C4-2B (cell line): ENCODE measurements around the gene NPC1.

Experiments
- ZFX ChIP-seq: fragments of 450-650 bp; IDR thresholded peaks from 2 replicates; pipeline ENCODE4 v1.6.1; 2017
- TF ChIP-seq, protein P1 (sequence below): fragments of 450-650 bp; conservative IDR thresholded peaks from 2 replicates; pipeline ENCODE4 v1.5.1; 2017; ENCODE audit warnings: mild to moderate bottlenecking

DNA sequence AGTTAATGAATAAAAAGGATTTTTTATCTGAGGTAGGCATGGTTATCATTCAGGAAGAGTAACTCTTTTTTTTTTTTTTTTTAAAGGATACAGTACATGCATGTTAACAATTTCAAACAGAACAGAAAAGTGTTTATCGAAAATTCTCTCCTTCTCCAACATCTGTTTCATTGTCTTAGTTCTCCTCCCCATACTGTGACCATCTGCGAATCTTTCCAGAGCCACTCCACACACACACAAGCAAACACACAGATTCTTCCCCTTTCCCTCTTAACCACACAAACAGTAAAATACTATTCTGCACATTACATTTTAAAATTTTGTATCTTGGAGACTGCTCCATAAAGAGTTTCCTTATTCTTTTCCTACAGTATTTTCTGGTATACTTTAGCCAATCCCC is 38.0 kb downstream of the NPC1 start:
- TF ChIP-seq, protein P1, sequence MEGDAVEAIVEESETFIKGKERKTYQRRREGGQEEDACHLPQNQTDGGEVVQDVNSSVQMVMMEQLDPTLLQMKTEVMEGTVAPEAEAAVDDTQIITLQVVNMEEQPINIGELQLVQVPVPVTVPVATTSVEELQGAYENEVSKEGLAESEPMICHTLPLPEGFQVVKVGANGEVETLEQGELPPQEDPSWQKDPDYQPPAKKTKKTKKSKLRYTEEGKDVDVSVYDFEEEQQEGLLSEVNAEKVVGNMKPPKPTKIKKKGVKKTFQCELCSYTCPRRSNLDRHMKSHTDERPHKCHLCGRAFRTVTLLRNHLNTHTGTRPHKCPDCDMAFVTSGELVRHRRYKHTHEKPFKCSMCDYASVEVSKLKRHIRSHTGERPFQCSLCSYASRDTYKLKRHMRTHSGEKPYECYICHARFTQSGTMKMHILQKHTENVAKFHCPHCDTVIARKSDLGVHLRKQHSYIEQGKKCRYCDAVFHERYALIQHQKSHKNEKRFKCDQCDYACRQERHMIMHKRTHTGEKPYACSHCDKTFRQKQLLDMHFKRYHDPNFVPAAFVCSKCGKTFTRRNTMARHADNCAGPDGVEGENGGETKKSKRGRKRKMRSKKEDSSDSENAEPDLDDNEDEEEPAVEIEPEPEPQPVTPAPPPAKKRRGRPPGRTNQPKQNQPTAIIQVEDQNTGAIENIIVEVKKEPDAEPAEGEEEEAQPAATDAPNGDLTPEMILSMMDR: no peak
- no peak for TF ChIP-seq ZFX
